HCT116 (cell line): ENCODE measurements around the gene MYO3B. TPM values are rescaled to one million over a fixed set of nuclear protein-coding genes. Genes with fewer than 3 reads are reported as not detected.

Experiments
- ATAC-seq: fragments of 200-7000 bp; cut with Tn5 transposase; 2 replicates; pipeline ENCODE4 v1.9.1; 2020; ENCODE audit warnings: mild to moderate bottlenecking, moderate library complexity
- BruUV-seq: library from RNA; stranded (reverse); fragments of 400-500 nt; replicated peaks from 2 replicates; lab custom pipeline; 2021; lab: Mats Ljungman, UMichigan
- CTCF ChIA-PET: fragments of 300-600 bp; sonication (Branson Sonifier 250); formaldehyde crosslinking; loops from one replicate; lab custom pipeline; 2021; ENCODE audit warnings: antibody characterized with exemption; lab: Charles Lee
- POLR2A ChIA-PET: fragments of 300-600, 350-600 bp; sonication (Branson Sonifier 250); formaldehyde crosslinking; loops from one replicate; lab custom pipeline; 2021; ENCODE audit warnings: antibody characterized with exemption; lab: Charles Lee
- RAD21 ChIA-PET, 2 experiments: fragments of 300-600 bp; sonication (Branson Sonifier 250); formaldehyde crosslinking; loops; one replicate each; lab custom pipeline; 2023; ENCODE audit warnings: low total read pairs in 2 of 2; ENCODE audit not compliant: uncharacterized antibody in 2 of 2, unreplicated experiment in 2 of 2, low non-redundant PET in 1 of 2; lab: Charles Lee
- DNase-seq: peaks from one replicate; pipeline ENCODE4 v3.0.0-alpha.2; 2010; ENCODE audit warnings: low read depth, low spot score
- H2AFZ ChIP-seq: fragments of 200-600 bp; shearing (Covaris generic), sonication (generic); 2 replicates; pipeline ENCODE4 v1.6.1; 2017; ENCODE audit warnings: low read depth, mixed run types, mixed read lengths, antibody characterized with exemption, low read length; ENCODE audit not compliant: poor library complexity, severe bottlenecking
- H3K27ac ChIP-seq: 2 replicates; pipeline ENCODE4 v1.5.1; 2012; ENCODE audit warnings: low read depth, low read length
- H3K27me3 ChIP-seq: fragments of 200-600 bp; sonication (generic); 2 replicates; pipeline ENCODE4 v1.6.1; 2016; ENCODE audit warnings: mixed run types, low read length, mixed read lengths; ENCODE audit not compliant: insufficient read depth
- H3K36me3 ChIP-seq, 2 experiments: fragments of 200-500 bp in 1 of 2; fragments of 200-600 bp in 1 of 2; sonication (Bioruptor generic) in 1 of 2; sonication (generic) in 1 of 2; 2 replicates each; pipeline versions ENCODE4 v1.5.1 to v1.6.1; 2014 to 2016; ENCODE audit warnings: low read length in 2 of 2, inconsistent platforms in 1 of 2, mixed read lengths in 1 of 2, mixed run types in 1 of 2; ENCODE audit not compliant: insufficient read depth in 2 of 2, control insufficient read depth in 1 of 2
- H3K4me1 ChIP-seq, 2 experiments: fragments of 200-600 bp in 1 of 2; sonication (generic) in 1 of 2; 2 replicates each; pipeline versions ENCODE4 v1.5.1 to v1.6.1; 2012 to 2017; ENCODE audit warnings: low read length in 2 of 2, inconsistent platforms in 1 of 2, mild to moderate bottlenecking in 1 of 2, mixed read lengths in 1 of 2, mixed run types in 1 of 2, moderate library complexity in 1 of 2; ENCODE audit not compliant: insufficient read depth in 2 of 2, control insufficient read depth in 1 of 2
- H3K4me2 ChIP-seq: fragments of 200-600 bp; sonication (generic); 2 replicates; pipeline ENCODE4 v1.6.1; 2017; ENCODE audit warnings: mixed run types, low read length, mixed read lengths
- H3K4me3 ChIP-seq, 2 experiments: fragments of 200-600 bp in 1 of 2; sonication (generic) in 1 of 2; replicated peaks in 1 of 2; 2 replicates each; pipeline ENCODE4 v1.5.1; 2011 to 2016; ENCODE audit warnings: low read length in 2 of 2, control low read depth in 1 of 2, low read depth in 1 of 2, mild to moderate bottlenecking in 1 of 2, mixed read lengths in 1 of 2, mixed run types in 1 of 2
- H3K79me2 ChIP-seq: fragments of 200-600 bp; sonication (generic); 2 replicates; pipeline ENCODE4 v1.6.1; 2017; ENCODE audit warnings: mild to moderate bottlenecking, mixed run types, low read length, moderate library complexity, mixed read lengths; ENCODE audit not compliant: insufficient read depth
- H3K9ac ChIP-seq: fragments of 200-600 bp; sonication (generic); 2 replicates; pipeline ENCODE4 v1.6.1; 2016; ENCODE audit warnings: low read length, mixed read lengths
- H3K9me2 ChIP-seq: fragments of 200-600 bp; sonication (generic), shearing (Covaris generic); 2 replicates; pipeline ENCODE4 v1.6.1; 2017; ENCODE audit warnings: mixed run types, mild to moderate bottlenecking, moderate library complexity; ENCODE audit not compliant: insufficient read depth
- H3K9me3 ChIP-seq, 2 experiments: fragments of 200-500 bp in 1 of 2; fragments of 200-600 bp in 1 of 2; sonication (Bioruptor generic) in 1 of 2; sonication (generic) in 1 of 2; 2 replicates each; pipeline ENCODE4 v1.6.1; 2014 to 2017; ENCODE audit warnings: low read length in 2 of 2, mixed read lengths in 2 of 2, inconsistent platforms in 1 of 2, low read depth in 1 of 2, mild to moderate bottlenecking in 1 of 2, mixed run types in 1 of 2, moderate library complexity in 1 of 2; ENCODE audit not compliant: control insufficient read depth in 1 of 2, insufficient read depth in 1 of 2
- H4K20me1 ChIP-seq: fragments of 200-600 bp; sonication (generic), shearing (Covaris generic); 2 replicates; pipeline ENCODE4 v1.6.1; 2017; ENCODE audit warnings: mixed run types, mild to moderate bottlenecking, moderate library complexity; ENCODE audit not compliant: insufficient read depth
- CEBPB ChIP-seq: IDR thresholded peaks from 2 replicates; pipeline ENCODE4 v1.6.1; 2012; ENCODE audit warnings: low read depth
- EGR1 ChIP-seq: IDR thresholded peaks from 2 replicates; pipeline ENCODE4 v1.6.1; 2012; ENCODE audit warnings: low read depth
- FOSL1 ChIP-seq: IDR thresholded peaks from 2 replicates; pipeline ENCODE4 v1.6.1; 2012; ENCODE audit warnings: low read depth
- JUND ChIP-seq: IDR thresholded peaks from 2 replicates; pipeline ENCODE4 v1.6.1; 2012
- POLR2A ChIP-seq: IDR thresholded peaks from 2 replicates; pipeline ENCODE4 v1.7.0; 2011; ENCODE audit warnings: borderline replicate concordance; ENCODE audit not compliant: insufficient read depth, insufficient read length; ENCODE audit errors: extremely low read depth
- POLR2AphosphoS5 ChIP-seq: IDR thresholded peaks from 2 replicates; pipeline ENCODE4 v1.6.1; 2011; ENCODE audit warnings: mild to moderate bottlenecking, low read depth, low read length, moderate library complexity
- SIN3A ChIP-seq: IDR thresholded peaks from 2 replicates; pipeline ENCODE4 v1.6.1; 2012; ENCODE audit warnings: low read depth
- SP1 ChIP-seq: IDR thresholded peaks from 2 replicates; pipeline ENCODE4 v1.6.1; 2012; ENCODE audit warnings: low read depth
- SRF ChIP-seq: IDR thresholded peaks from 2 replicates; pipeline ENCODE4 v1.6.1; 2012; ENCODE audit warnings: low read depth
- ZFX ChIP-seq: fragments of 450-650 bp; IDR thresholded peaks from 2 replicates; pipeline ENCODE4 v1.6.1; 2017
- intact Hi-C: fragments of 100-400 bp; cut with micrococcal nuclease; formaldehyde crosslinking; loops from 2 replicates; pipeline ENCODE4 v1.10.0; 2022
- total RNA-seq: library from RNA; stranded (reverse); gene quantifications from one replicate; pipeline ENCODE4 v1.2.1, GENCODE V29; 2021; ENCODE audit not compliant: unreplicated experiment
- TF ChIP-seq, protein P1 (sequence below), 3 experiments: fragments of 200-600 bp in 1 of 3; sonication (generic) in 1 of 3; IDR thresholded peaks in 2 of 3; conservative IDR thresholded peaks in 1 of 3; 2 replicates each; pipeline ENCODE4 v1.5.1; 2012 to 2017; ENCODE audit warnings: low read depth in 2 of 3, low read length in 2 of 3, antibody characterized with exemption in 1 of 3, borderline replicate concordance in 1 of 3, control low read depth in 1 of 3, mild to moderate bottlenecking in 1 of 3, mixed read lengths in 1 of 3, mixed run types in 1 of 3, moderate library complexity in 1 of 3; ENCODE audit not compliant: insufficient read depth in 1 of 3
- TF ChIP-seq, protein P2 (sequence below): IDR thresholded peaks from 2 replicates; pipeline ENCODE4 v1.6.1; 2012

Gene MYO3B
- total RNA-seq, 1 experiment from 2014 or later: not detected

DNA sequence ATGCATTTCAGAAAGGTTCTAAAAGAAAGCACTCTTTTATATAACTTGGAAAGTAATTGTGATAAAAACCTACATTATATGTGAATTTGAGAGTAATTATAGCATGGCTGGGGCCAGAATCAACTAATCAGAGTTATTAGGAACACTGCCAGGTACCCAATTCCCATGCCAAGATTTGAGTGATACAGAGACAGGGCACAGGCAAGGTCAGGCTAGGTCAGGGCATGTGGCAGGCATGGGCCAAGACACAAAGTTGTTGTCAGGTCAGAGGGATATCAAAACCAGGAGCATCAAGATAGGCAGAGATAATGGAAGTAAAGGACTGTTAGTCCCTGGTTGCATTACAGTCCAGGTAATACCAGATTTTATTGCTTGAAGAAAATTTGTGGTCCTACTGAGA lies 87.4 kb downstream of the MYO3B start:
- Histone ChIP-seq H3K9me3 (no peaks in the 10 kb centered on the region), H3K9me2 (no peaks in the 10 kb centered on the region), H3K4me1 (no peaks in the 10 kb centered on the region), H3K36me3 (no peaks in the 10 kb centered on the region), H3K27ac (no peak overlapping the region), H3K9ac (no peak overlapping the region), H4K20me1 (no peaks in the 10 kb centered on the region), H3K4me2 (no peak overlapping the region), H2AFZ (no peak overlapping the region), H3K79me2 (no peaks in the 10 kb centered on the region), H3K4me3 (no peak overlapping the region), H3K27me3 (no peaks in the 10 kb centered on the region)
- ChIA-PET POLR2A (no interaction called here), CTCF (no interaction called here), RAD21 (no interaction called here)
- no TSS peak for BruUV-seq
- ATAC-seq (no peak), DNase-seq (no peak)
- TF ChIP-seq CEBPB: no peak
- intact Hi-C loops: no loop called here

DNA sequence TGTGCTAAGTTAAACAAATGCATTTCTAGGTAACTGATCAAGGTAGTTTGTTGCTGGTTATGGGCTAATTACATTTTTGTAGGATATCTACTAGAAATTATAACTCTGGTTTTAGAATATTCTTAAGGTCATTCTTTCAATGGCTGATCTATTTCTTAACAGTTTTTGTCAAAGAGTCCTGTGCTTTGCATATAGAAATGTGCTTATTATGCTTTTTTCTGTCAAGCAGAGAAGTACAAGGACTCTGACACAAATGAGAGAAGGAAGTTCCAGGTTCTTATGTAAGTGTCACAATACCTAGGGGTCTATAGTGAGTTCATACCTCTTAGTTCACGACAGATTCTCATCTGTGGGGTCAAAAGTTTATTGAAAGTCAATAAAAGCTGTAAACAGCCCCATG lies 88.4 kb downstream of the MYO3B start:
- BruUV-seq: no TSS peak
- no peak overlapping the region for H3K4me2 ChIP-seq
- no peak overlapping the region for H3K27ac ChIP-seq
- H3K79me2 ChIP-seq: no peaks in the 10 kb centered on the region
- H3K4me1 ChIP-seq: no peaks in the 10 kb centered on the region
- ChIA-PET RAD21 (no interaction called here), POLR2A (no interaction called here), CTCF (no interaction called here)
- no peak overlapping the region for H3K4me3 ChIP-seq
- no peaks in the 10 kb centered on the region for H3K9me3 ChIP-seq
- no peaks in the 10 kb centered on the region for H3K27me3 ChIP-seq
- TF ChIP-seq SP1 (no peak), EGR1 (no peak), POLR2AphosphoS5 (no peak), SRF (no peak), JUND (no peak), FOSL1 (no peak), SIN3A (no peak), ZFX (no peak), POLR2A (no peak)
- TF ChIP-seq, protein P1, sequence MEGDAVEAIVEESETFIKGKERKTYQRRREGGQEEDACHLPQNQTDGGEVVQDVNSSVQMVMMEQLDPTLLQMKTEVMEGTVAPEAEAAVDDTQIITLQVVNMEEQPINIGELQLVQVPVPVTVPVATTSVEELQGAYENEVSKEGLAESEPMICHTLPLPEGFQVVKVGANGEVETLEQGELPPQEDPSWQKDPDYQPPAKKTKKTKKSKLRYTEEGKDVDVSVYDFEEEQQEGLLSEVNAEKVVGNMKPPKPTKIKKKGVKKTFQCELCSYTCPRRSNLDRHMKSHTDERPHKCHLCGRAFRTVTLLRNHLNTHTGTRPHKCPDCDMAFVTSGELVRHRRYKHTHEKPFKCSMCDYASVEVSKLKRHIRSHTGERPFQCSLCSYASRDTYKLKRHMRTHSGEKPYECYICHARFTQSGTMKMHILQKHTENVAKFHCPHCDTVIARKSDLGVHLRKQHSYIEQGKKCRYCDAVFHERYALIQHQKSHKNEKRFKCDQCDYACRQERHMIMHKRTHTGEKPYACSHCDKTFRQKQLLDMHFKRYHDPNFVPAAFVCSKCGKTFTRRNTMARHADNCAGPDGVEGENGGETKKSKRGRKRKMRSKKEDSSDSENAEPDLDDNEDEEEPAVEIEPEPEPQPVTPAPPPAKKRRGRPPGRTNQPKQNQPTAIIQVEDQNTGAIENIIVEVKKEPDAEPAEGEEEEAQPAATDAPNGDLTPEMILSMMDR (IDR thresholded peaks at IDR 0.05 in 2 of 3, conservative IDR thresholded peaks at IDR 0.05 in 1 of 3; ENCODE audit: borderline replicate concordance in 1 of 3, insufficient read depth in 1 of 3, low read depth in 2 of 3, low read length in 2 of 3): no peak
- TF ChIP-seq, protein P2, sequence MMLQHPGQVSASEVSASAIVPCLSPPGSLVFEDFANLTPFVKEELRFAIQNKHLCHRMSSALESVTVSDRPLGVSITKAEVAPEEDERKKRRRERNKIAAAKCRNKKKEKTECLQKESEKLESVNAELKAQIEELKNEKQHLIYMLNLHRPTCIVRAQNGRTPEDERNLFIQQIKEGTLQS: no peak
- no peaks in the 10 kb centered on the region for H3K36me3 ChIP-seq
- H4K20me1 ChIP-seq: no peaks in the 10 kb centered on the region
- no peak for DNase-seq
- H3K9me2 ChIP-seq: no peaks in the 10 kb centered on the region
- ATAC-seq: no peak
- H2AFZ ChIP-seq: no peak overlapping the region
- no peak overlapping the region for H3K9ac ChIP-seq
- intact Hi-C loops: no loop called here
